GM12892 (cell line): ENCODE data around the gene BHLHE23.

ENCODE experiments used
- DNase-seq: peaks from one replicate; pipeline ENCODE4 v3.0.0; 2011; ENCODE audit not compliant: insufficient read length
- FAIRE-seq: peaks from 2 replicates; lab custom pipeline; 2011; peaks lifted over from hg19 to GRCh38; lab: Jason Lieb, UNC
- POLR2A ChIP-seq: IDR thresholded peaks from 2 replicates; pipeline ENCODE4 v1.6.1; 2011; ENCODE audit warnings: low read depth, low read length, control low read depth
- POLR2AphosphoS5 ChIP-seq: IDR thresholded peaks from 2 replicates; pipeline ENCODE4 v1.6.1; 2011; ENCODE audit warnings: low read depth, low read length, control low read depth
- TAF1 ChIP-seq: IDR thresholded peaks from 2 replicates; pipeline ENCODE4 v1.6.1; 2011; ENCODE audit warnings: low read depth, mild to moderate bottlenecking, control low read depth, low read length, borderline replicate concordance

Gene BHLHE23

GRCh38 chr20:63031251-63032014 lies 24.7 kb upstream of the BHLHE23 start:
- DNase-seq: no peak

GRCh38 chr20:63029358-63030121 lies 22.8 kb upstream of the BHLHE23 start:
- DNase-seq (no peak), FAIRE-seq (no peak)
- TF ChIP-seq POLR2A (no peak), POLR2AphosphoS5 (no peak), TAF1 (no peak)

More at GRCh38 chr20:63031251-63032014, 24.7 kb upstream of the BHLHE23 start:
- TF ChIP-seq TAF1: no peak
- no peak for TF ChIP-seq POLR2AphosphoS5
- no peak for TF ChIP-seq POLR2A
- FAIRE-seq: no peak

DNA sequence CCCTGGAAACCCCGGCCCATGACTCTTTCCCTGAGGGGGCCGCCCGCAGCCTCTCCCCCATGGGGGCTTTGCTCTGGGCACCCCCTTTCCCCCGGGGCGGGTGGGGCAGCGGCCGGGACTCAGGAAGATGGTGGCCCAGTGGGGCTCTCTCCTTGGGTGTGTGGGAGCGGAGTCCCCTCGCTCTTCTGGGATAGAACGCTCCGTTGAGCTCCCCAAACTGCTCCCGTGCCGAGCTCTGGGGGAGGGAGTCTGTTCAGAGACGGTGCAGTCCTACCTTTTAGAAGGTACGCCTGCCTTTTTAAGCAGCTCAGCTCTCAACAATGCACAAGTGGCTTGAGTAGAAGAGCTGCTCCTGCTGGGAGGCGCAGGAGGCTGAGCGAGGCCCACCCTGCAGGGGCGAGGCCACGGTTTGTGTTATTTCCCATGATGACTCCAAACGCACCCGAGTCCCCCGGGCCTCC lies 21.7 kb upstream of the BHLHE23 start:
- TF ChIP-seq POLR2AphosphoS5 (no peak), TAF1 (no peak), POLR2A (no peak)
- FAIRE-seq (no peak), DNase-seq (no peak)

DNA sequence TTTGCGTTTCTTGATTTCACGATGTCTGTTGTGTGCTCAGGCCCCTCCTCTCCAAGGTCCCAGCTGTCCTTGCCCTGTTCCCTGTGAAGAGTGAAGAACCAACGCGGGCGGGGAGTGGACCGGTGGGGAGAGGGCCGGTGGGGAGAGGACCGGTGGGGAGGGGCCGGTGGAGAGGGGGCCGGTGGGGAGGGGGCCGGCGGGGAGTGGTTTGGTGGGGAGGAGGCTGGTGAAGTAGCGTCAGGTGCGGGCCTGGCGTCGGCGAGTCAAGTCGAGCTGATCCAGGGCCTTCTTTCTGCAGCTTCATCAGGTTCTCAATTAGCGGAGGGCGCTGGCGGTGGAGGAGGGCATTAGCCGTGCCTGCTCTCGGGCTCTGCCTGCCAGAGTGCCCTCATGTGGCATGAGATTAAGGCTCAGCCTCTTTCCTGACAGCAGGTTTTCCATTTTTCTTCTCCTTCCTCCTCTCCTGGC lies 21.2 kb upstream of the BHLHE23 start:
- no peak for DNase-seq
- FAIRE-seq: no peak

GRCh38 chr20:63027221-63027921 lies 20.6 kb upstream of the BHLHE23 start:
- FAIRE-seq (no peak), DNase-seq (no peak)
- TF ChIP-seq POLR2AphosphoS5: no peak
- no peak for TF ChIP-seq TAF1
- no peak for TF ChIP-seq POLR2A

More for the DNA sequence above, 21.2 kb upstream of the BHLHE23 start:
- no peak for TF ChIP-seq TAF1
- no peak for TF ChIP-seq POLR2AphosphoS5
- no peak for TF ChIP-seq POLR2A

GRCh38 chr20:63026582-63027165 lies 19.9 kb upstream of the BHLHE23 start:
- TF ChIP-seq POLR2AphosphoS5 (no peak), TAF1 (no peak), POLR2A (no peak)
- FAIRE-seq (no peak), DNase-seq (no peak)

DNA sequence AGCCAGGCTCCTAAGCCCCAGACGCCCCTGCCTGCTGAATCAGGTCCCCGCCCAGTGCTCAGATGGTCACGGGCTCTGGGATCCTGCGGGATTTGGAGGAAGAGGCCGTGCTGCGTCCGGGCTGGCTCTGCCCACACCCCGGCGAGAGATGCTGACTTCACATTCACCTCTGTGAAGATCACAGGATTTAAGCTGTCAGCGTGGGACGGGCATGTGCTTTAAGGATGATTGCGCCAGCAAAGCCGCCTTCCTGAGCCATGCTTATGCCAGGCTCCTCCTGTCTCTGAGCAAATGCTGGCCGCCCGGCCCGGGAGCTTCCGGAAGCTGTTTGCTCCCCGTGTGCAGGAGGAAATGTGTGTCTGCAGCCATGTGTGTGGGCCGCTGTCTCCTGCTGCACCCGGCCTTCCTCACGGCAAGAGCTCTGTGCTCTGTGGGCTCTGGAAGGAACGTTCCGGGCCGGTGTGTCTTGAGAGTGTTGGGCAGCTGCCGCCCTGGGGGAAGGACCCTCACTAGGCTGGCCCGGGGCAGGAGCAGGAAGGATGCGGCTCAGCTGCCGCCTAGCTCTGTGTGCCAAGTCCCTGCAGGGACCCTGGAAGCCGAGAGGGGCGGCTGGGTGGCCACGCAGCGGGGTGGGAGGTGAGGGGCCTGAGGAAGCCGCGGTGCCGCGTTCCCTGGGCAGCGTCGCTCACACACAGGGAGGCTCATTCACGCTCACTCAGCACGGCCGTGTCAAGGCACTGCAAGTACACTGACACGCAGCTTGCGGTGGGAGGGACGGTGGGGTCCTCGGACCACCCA lies 19.0 kb upstream of the BHLHE23 start:
- DNase-seq (no peak), FAIRE-seq (no peak)
- TF ChIP-seq POLR2A (no peak; the same call in 1 of the 2 replicates), TAF1 (no peak), POLR2AphosphoS5 (no peak)

DNA sequence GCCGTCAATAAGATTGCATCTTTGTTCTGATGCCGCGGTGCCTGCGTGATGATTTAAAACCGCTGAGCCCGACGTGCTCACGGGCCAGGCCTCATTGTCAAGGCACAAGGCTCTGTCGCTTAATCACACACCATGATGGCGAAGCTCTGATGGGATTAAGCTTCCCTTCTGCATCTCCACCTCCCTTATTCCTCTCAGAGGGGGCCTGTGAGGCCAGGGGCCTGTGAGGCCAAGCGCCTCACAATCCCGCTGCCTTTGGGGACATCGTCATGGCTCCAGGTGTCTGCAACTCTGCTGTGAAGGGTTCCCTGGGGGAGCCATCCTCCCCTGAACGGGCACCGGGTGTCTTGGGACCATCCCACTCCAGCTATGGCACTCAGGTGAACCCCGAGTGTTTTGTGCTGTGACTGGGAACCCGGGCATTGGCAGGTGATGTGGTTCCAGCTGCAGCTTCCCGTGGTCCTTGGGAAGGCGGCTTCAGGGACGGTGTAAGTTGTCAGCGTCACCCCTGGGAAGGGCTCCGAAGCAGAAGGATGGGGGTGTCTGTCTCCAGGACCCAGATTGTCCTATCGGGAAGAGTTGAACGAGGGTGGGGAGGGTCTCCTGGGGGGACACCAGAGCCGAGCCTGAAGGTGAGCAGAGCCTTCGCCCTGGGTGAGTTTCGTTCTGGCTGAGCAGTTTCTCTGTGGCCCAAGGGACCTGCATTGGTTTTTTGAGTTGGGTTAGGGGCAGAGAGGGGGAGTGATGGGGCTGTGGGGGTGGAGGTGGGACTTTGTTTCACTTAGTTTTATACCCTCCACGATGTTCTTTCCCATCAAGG lies 18.0 kb upstream of the BHLHE23 start:
- FAIRE-seq (no peak), DNase-seq (no peak)
- TF ChIP-seq POLR2AphosphoS5 (no peak), TAF1 (no peak), POLR2A (no peak)

GRCh38 chr20:63023936-63024571 lies 17.3 kb upstream of the BHLHE23 start:
- TF ChIP-seq TAF1: no peak
- no peak for TF ChIP-seq POLR2A
- TF ChIP-seq POLR2AphosphoS5: no peak
- no peak for DNase-seq
- FAIRE-seq: no peak
